HL-60/S4 (cell line): Measurements from ENCODE around the gene RAP1A.
"Not testable (repeated sequence)": the region's sequence is repeated elsewhere in the genome, so short reads cannot be mapped to it uniquely, and the experiment has no call there.

Source experiments
- in situ Hi-C: fragments of 300-500 bp; cut with MboI; formaldehyde crosslinking; loops from 2 replicates; pipeline ENCODE4 v1.14.3; 2022; ENCODE audit warnings: low sequenced_read_pairs

Gene RAP1A

GRCh38 chr1:111628153-111628552, 8.6 kb downstream of the RAP1A start:
- in situ Hi-C loops = no loop called here

DNA sequence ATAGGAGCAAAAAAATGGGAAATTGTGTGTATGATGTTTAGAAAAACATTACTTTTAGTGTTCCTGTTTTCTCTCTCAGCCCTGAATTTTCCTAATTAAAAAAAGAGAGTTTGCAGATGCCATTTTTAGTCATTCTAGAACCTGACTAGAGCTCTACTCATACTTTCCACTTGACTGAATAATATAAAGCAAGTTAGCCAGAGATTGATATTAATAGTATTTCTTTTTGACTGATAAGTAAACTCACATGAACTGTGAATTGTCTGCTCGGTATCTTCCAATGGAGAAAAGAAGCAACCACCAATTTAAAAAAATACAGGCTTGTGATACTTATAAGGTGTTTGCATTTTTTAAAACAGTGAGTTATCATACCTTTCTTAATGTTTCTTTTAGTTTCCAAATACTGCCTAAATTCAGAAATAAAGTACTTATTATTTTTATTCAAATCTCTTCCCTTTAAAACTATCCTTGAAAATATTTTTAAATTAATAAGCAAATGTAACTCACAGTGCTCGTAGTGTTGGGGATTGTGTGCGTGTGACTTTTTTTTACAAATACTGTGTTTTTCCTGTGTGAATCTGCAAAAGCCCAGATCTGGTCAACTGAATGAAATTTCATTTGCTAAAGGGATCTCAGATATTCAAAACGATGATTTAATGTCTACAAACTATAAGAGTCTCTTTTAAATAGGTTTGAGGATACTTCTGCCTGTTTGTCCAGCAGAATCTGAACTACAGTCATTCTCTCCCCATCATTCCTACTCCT, 9.8 kb downstream of the RAP1A start:
- in situ Hi-C loops = no loop called here

DNA sequence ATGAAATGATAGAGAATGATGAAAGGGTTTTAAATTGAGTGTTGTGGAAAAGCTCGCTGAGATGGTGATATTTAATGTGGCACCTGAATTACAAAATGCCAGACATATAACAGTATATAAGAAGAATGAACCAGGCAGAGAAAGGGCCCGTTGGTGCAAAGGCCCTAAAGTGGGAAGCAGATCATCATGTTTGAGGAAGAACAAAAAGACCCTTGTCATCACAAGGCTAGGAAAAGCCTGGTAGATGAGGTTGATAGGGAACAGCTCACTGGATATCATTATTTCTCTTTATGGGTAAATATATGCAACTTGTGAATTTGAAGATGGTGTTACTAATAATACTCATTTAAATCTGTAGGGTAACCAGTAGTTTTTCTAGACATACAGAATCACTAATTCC, 11.0 kb downstream of the RAP1A start:
- in situ Hi-C loops = no loop called here

DNA sequence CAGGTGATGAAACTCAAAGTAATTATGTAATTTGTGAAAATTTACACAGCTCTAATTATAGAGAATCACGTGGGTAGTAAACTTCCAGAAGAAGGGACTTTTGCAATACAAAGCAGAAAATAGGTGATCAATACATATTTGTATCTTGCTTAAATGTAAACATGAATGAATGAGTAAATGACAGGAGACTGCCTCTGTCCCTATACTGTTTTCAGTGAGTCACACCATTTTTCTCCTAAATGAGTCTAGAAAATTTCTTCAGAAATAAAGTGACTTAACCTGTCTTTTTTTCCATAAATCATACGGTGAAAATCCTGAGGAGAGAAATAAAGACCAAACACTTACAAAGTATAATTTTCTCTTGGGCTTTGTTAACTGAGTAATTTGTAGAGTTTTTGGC, 11.9 kb downstream of the RAP1A start:
- in situ Hi-C loops = no loop called here

GRCh38 chr1:111632771-111633170, 13.2 kb downstream of the RAP1A start:
- in situ Hi-C loops = not testable (repeated sequence)

DNA sequence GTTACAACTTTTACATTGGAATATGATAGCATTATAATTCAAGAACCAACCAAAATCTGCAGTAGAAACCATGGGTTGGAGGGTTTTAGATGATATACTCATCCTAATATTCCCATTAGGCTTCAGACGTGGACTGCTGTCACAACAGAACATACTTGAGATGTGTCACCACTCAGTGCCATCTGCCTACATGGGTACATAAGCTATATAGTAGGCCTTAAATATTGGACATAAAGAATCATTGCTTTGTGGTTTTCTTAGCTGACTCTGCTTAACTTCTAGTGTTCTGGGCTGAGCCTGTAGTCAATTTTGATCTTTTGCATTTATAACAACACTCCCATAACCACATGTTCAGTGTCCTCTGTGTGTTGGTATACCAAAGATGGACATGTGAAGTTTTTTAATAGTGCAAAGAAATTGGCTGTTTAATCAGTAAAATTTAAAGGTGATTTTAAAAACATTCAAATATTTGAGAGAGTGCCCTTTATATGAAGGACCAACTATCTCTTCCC, 14.2 kb downstream of the RAP1A start:
- in situ Hi-C loops = no loop called here

DNA sequence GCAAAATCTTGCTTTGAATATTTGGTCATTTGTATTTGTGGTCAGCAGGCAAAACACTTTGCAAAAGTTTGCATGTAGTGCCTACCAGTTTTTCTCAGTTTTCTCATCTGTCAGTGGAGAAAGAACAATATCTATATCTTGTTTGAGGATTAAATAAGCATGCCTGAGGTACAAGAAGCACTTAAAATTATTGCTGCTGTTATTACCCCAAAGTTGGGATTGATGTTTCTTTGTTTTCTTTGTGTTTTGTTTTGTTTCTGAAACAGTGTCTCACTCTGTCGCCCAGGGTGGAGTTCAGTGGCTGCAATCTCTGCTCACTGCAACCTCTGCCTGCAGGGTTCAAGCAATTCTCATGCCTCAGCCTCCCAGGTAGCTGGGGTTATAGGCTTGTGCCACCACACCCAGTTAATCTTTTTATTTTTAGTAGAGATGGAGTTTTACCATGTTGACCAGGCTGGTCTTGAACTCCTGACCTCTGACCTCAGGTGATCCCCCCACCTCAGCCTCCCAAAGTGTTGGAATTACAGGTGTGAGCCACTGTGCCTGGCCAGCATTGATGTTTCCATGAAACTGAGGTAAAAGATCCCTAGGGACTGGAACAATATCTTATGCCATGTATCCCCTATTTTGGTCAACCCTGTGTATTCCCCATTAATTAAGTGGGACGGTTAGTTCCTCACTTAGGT, 15.9 kb downstream of the RAP1A start:
- in situ Hi-C loops = no loop called here

GRCh38 chr1:111638320-111638719, 18.7 kb downstream of the RAP1A start:
- in situ Hi-C loops = no loop called here

- in situ Hi-C loops = no loop called here
Observed at GRCh38 chr1:111639602-111640198, 20.1 kb downstream of the RAP1A start.

GRCh38 chr1:111643097-111643496, 23.5 kb downstream of the RAP1A start:
- in situ Hi-C loops = no loop called here

DNA sequence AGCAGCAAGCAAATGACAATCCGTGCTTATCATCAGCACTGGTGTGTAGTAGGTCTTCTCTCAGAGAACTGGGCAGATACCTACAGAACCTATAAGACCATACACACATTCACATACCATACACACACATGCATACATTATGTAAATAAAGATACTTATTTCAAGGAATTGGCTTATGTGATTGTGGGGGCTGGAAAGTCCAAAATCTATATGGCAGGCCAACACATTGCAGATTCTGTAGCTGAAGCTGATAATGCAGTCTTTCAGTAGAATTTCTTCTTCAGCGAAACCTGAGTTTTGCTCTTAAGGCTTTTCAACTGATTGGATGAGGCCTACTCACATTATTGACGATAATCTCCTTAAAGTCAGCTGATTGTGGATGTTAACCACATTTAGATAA, 24.1 kb downstream of the RAP1A start:
- in situ Hi-C loops = no loop called here

GRCh38 chr1:111644506-111644905, 24.9 kb downstream of the RAP1A start:
- in situ Hi-C loops = no loop called here

GRCh38 chr1:111647736-111648135, 28.1 kb downstream of the RAP1A start:
- in situ Hi-C loops = no loop called here

DNA sequence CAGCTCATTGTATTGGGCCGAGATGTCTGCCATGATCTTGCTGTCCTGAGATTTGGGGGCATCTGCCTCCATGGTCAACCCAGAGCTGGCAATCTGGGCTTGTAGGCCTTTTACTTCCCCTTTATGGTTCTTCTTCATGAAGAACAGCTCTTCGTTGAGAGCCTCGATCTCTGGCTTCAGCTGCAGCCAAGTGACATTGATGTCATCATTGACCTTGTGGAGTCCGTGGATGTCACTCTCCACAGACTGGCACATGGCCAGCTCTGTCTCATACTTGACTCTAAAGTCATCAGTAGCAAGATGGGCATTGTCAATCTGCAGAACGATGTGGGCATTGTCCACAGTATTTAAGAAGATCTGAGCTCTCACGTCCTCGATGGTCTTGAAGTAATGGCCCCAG, 29.2 kb downstream of the RAP1A start:
- in situ Hi-C loops = no loop called here

DNA sequence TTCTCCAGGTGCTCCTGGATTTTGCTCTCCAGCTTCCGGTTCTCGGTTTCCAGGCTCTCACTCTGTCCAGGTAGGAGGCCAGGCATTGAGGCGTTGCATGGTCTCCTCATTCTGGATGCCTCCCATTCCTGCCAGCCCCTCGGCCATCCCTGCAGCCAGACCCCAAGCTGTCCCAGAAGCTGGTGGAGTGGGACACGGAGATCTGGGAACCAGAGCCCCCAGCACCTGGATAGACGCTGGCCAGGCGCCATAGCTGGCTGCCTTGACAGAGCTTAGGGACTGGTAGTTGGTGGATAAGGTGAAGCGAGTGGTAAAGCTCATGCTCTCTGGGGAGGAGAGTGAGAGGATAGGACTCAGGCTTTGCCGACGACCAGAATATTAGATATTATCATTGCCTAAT, 29.6 kb downstream of the RAP1A start:
- in situ Hi-C loops = no loop called here

DNA sequence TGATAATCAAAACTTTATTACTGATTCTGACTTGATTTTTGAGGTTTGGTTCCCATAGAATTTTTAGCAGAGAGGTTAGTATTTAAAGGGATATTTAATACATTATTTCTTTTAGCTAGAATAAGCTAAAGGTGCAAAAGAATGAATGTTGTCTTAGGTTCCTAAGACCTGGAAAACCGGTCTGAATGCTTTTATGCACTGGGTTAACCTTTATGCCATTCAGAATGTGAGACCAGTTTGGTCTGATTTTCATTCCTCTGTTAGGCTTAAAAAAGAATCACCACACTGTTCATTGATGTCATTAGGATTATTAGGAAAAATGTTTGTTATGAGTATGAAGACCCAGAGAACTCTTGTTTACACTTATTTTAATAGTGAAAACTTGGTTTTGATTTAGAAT, 30.1 kb downstream of the RAP1A start:
- in situ Hi-C loops = loop anchor here (10.0 kb wide), 1 partner anchor 165 kb away; no protein-coding TSS in a partner anchor

GRCh38 chr1:111653709-111654108, 34.1 kb downstream of the RAP1A start:
- in situ Hi-C loops = loop anchor here (10.0 kb wide), 1 partner anchor 169 kb away; no protein-coding TSS in a partner anchor

GRCh38 chr1:111654839-111655238, 35.2 kb downstream of the RAP1A start:
- in situ Hi-C loops = loop anchor here (10.0 kb wide), 1 partner anchor 170 kb away; no protein-coding TSS in a partner anchor

DNA sequence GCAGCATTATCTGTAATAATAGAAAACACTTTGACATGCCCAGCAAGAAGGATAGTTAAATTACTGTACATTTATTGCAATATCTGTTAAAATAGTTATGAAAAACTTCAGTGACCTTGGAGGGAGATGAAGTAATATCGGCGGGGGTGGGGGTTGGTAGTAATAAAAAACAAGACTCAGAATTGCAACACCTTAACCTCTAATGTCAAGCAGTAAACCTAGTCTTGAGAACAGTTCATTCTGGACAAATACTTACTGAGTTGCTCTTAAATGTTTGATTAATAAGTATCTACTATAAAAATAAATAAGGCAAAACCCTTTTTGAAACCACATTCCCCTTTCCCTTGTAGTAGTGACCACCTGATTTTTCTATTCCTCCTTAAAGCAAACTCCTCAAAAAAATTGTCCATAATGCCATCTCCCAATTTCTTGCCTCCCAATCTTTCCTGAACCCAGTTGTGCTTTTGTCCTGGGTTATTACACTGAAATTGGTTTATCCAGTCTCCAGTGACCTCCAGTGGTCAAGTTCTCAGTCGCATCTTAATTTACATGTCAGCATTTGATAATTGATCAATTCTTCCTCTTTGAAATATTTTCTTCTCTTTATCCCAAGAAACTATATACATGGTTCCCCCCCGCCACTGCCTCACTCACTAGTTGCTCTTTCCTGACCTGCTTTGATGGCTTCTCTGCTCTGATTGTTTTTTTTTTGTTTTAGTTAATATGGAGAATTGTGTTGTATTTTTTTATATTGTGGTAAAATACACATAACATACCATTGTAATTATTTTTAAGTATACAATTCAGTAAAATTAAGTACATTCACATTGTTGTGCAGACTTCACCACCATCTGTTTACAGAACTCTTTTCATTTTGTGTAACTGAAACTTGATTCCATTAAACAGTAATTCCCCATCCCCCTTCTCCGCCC, 36.8 kb downstream of the RAP1A start:
- in situ Hi-C loops = loop anchor here (10.0 kb wide), 1 partner anchor 172 kb away; no protein-coding TSS in a partner anchor

GRCh38 chr1:111658622-111659021, 39.0 kb downstream of the RAP1A start:
- in situ Hi-C loops = loop anchor here (10.0 kb wide), 1 partner anchor 174 kb away; no protein-coding TSS in a partner anchor
